ENCODE data around the gene BANK1.

GRCh38 chr4:101968364-101968763 lies 177.8 kb downstream of the BANK1 start:
- TF ChIP-seq POLR2AphosphoS5 (IDR thresholded peaks at IDR 0.05) = no peak
- no peak for TF ChIP-seq CTCF (IDR thresholded peaks at IDR 0.05)
